Esophagus muscularis mucosa (tissue), 4 donors: ENCODE data around the gene IGF2BP3. TPM values are rescaled to one million over a fixed set of nuclear protein-coding genes. Genes with fewer than 3 reads are reported as not detected.
"Not testable (repeated sequence)": the region's sequence is repeated elsewhere in the genome, so short reads cannot be mapped to it uniquely, and the experiment has no call there.

Source experiments
- DNase-seq: peaks from one replicate; pipeline ENCODE4 v3.0.0-alpha.2; 2017; ENCODE audit errors: extremely low spot score
- H3K27ac ChIP-seq, 4 donors: fragments of 200-600 bp; sonication (generic); replicated peaks in 1 of 4; 1 replicate in 3 of 4; 2 replicates in 1 of 4; pipeline ENCODE4 v1.5.1; 2016 to 2019; ENCODE audit warnings: mild to moderate bottlenecking in 1 of 4
- H3K27me3 ChIP-seq, 4 donors: fragments of 200-600 bp; sonication (generic); one replicate each; pipeline versions ENCODE4 v1.5.1 to v1.6.0; 2016 to 2019
- H3K36me3 ChIP-seq, 4 donors: fragments of 200-600 bp; sonication (generic); one replicate each; pipeline ENCODE4 v1.5.1; 2016 to 2019
- H3K4me1 ChIP-seq, 4 donors: fragments of 200-600 bp; sonication (generic); one replicate each; pipeline ENCODE4 v1.5.1; 2016 to 2019
- H3K4me3 ChIP-seq, 4 donors: fragments of 200-600 bp; sonication (generic); 1 replicate in 2 of 4; 2 replicates in 2 of 4; pipeline ENCODE4 v1.5.1; 2016 to 2019; ENCODE audit warnings: mild to moderate bottlenecking in 4 of 4, moderate library complexity in 1 of 4
- H3K9me3 ChIP-seq, 4 donors: fragments of 200-600 bp; sonication (generic); 1 replicate in 3 of 4; 2 replicates in 1 of 4; pipeline ENCODE4 v1.5.1; 2016 to 2019
- CTCF ChIP-seq, 3 experiments: fragments of 200-600 bp in 2 of 3; fragments of 450-650 bp in 1 of 3; sonication (generic) in 2 of 3; IDR thresholded peaks; one replicate each; pipeline ENCODE4 v1.5.1; 2017 to 2019; ENCODE audit warnings: antibody characterized with exemption in 3 of 3, mild to moderate bottlenecking in 2 of 3, moderate library complexity in 1 of 3
- EP300 ChIP-seq: sonication (generic); formaldehyde crosslinking; IDR thresholded peaks from one replicate; pipeline ENCODE4 v1.6.1; 2017; ENCODE audit warnings: antibody characterized with exemption
- POLR2A ChIP-seq: fragments of 450-650 bp; IDR thresholded peaks from one replicate; pipeline ENCODE4 v1.6.1; 2017; ENCODE audit warnings: antibody characterized with exemption, moderate library complexity, mild to moderate bottlenecking, low read depth
- POLR2AphosphoS5 ChIP-seq, 2 donors: sonication (generic); formaldehyde crosslinking; IDR thresholded peaks; one replicate each; pipeline ENCODE4 v1.6.1; 2017; ENCODE audit warnings: antibody characterized with exemption in 2 of 2
- WGBS: methylation state at CpG from one replicate; pipeline ENCODE4 v1.1.5; 2018; 5-methylcytosine and 5-hydroxymethylcytosine counted together
- intact Hi-C: fragments of 100-400 bp; cut with DNase I; formaldehyde crosslinking; loops from one replicate; pipeline ENCODE4 v1.15.1; 2023
- total RNA-seq, 4 donors: library from RNA; depleted of rRNA; stranded (reverse); fragments of >200 nt; gene quantifications; one replicate each; pipeline versions ENCODE4 v1.1.0 to v1.2.1, GENCODE V29; 2016

The IGF2BP3 gene
- total RNA-seq, 4 donors from 2014 or later, result 0.45 to 1.7 TPM; not detected in 2

DNA sequence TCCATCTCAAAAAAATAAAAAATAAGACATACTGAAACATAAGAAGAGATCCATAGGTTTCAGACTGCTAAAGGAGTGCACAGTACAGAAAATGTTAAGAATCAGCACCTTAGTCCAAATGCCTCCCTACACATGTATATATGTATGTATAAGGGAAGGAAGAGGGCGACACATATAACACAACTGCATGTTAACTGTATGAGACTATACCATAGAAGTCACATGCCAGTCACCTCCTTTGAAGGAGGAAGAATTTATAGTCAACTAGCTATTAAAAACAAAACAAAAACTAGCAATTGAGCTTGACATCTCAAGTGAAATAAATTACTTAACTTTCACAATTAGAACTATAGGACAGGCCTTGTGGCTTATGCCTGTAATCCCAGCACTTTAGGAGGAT lies 50.4 kb downstream of the IGF2BP3 start:
- intact Hi-C loops, result no loop called here
- DNase-seq, result no peak
- peaks cover 0 to 11% (median 0%) of the 10 kb centered on the region in 4 donors for H3K27me3 ChIP-seq
- 100% methylated on average over 1 of the region's 1 CpG for WGBS
- no peaks in the 10 kb centered on the region for H3K9me3 ChIP-seq
- H3K4me3 ChIP-seq, result no peak overlapping the region
- TF ChIP-seq CTCF (IDR thresholded peaks at IDR 0.05), result no peak
- no peak for TF ChIP-seq POLR2AphosphoS5 (IDR thresholded peaks at IDR 0.05)
- TF ChIP-seq EP300, result no peak
- TF ChIP-seq POLR2A, result no peak
- H3K4me1 ChIP-seq, result no peaks in the 10 kb centered on the region
- H3K27ac ChIP-seq, result no peak overlapping the region
- no peaks in the 10 kb centered on the region for H3K36me3 ChIP-seq

DNA sequence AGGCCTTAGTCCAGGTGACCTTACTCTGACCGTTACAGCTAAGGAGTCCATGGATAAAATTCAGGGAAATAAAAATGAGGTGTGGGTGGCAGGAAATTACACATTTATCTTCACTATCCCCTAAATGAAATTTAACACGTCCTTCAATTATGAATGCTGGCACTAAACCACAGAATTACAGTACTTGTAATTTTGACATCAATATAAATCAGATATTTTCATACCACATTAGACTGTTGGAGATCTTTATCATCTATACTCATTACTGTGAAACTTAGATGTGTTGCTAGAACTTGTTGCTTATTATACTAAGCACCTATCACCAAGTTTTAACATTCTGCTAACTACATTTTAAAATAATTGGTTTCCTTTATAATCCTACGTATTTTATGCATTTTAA lies 51.1 kb downstream of the IGF2BP3 start:
- DNase-seq, result no peak
- no peaks in the 10 kb centered on the region for H3K9me3 ChIP-seq
- no peaks in the 10 kb centered on the region for H3K4me1 ChIP-seq
- 80% methylated on average over 3 of the region's 3 CpGs for WGBS
- no peak for TF ChIP-seq POLR2A
- TF ChIP-seq CTCF (IDR thresholded peaks at IDR 0.05), result no peak
- no peak for TF ChIP-seq EP300
- TF ChIP-seq POLR2AphosphoS5 (IDR thresholded peaks at IDR 0.05), result no peak
- H3K27me3 ChIP-seq, result peaks cover 0 to 7% (median 0%) of the 10 kb centered on the region in 4 donors
- no peak overlapping the region for H3K4me3 ChIP-seq
- intact Hi-C loops, result no loop called here
- no peak overlapping the region for H3K27ac ChIP-seq
- no peaks in the 10 kb centered on the region for H3K36me3 ChIP-seq

GRCh38 chr7:23418046-23418445 lies 52.2 kb downstream of the IGF2BP3 start:
- no peaks in the 10 kb centered on the region for H3K4me1 ChIP-seq
- no peak for DNase-seq
- H3K36me3 ChIP-seq, result no peaks in the 10 kb centered on the region
- no peak overlapping the region for H3K27ac ChIP-seq
- TF ChIP-seq EP300 (no peak), CTCF (IDR thresholded peaks at IDR 0.05) (no peak), POLR2A (no peak), POLR2AphosphoS5 (IDR thresholded peaks at IDR 0.05) (no peak)
- H3K27me3 ChIP-seq, result no peaks in the 10 kb centered on the region
- H3K4me3 ChIP-seq, result no peak overlapping the region
- intact Hi-C loops, result no loop called here
- no peaks in the 10 kb centered on the region for H3K9me3 ChIP-seq

- intact Hi-C loops, result no loop called here
- H3K27me3 ChIP-seq, result no peaks in the 10 kb centered on the region
- TF ChIP-seq POLR2A (no peak), POLR2AphosphoS5 (IDR thresholded peaks at IDR 0.05) (no peak), EP300 (no peak), CTCF (IDR thresholded peaks at IDR 0.05) (no peak)
- no peak for DNase-seq
- H3K9me3 ChIP-seq, result no peaks in the 10 kb centered on the region
- whole genome bisulfite sequencing, result 95% methylated on average over 37 of the region's 37 CpGs
- no peaks in the 10 kb centered on the region for H3K4me1 ChIP-seq
- no peak overlapping the region for H3K27ac ChIP-seq
- H3K36me3 ChIP-seq, result no peaks in the 10 kb centered on the region
- no peak overlapping the region for H3K4me3 ChIP-seq
Measured at GRCh38 chr7:23415198-23415597, 55.1 kb downstream of the IGF2BP3 start.

DNA sequence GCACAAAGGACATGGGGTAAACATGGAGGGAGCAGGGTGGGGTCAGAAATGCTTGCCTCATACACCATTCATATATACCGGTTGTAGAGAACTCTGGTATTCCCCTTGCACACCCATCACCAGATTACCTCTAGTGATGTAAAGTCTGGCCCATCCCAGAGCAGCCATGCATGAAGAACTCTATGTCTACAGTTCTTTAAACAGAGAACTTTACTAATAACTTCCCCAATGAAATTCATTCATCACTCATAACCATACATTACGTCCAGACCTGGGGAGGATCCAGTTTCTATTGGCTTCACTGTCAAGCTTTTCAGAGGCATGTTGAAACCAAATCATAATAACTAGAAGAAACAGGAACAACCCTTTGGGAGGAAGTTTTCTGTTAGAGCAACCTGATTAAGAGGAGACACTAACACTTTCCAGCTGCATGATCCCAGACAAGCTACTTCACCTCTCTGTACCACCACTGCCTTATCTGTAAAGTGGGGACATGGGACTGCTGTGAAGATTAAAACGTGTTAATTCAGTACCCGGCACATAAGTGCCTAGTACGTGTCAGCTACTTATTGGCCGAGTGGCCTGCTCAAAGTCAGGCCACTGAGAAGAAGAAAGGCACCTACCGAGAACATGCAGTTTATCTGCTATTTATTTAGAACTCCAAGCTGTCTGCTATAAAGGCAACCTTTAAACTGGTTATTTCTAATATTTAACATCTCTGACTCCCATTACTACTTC lies 59.7 kb downstream of the IGF2BP3 start:
- intact Hi-C loops, result no loop called here
- Histone ChIP-seq H3K27ac (no peak overlapping the region), H3K4me1 (no peaks in the 10 kb centered on the region), H3K9me3 (no peaks in the 10 kb centered on the region), H3K27me3 (no peaks in the 10 kb centered on the region), H3K4me3 (no peak overlapping the region), H3K36me3 (no peaks in the 10 kb centered on the region)
- no peak for DNase-seq
- TF ChIP-seq CTCF (IDR thresholded peaks at IDR 0.05) (no peak), EP300 (no peak), POLR2A (no peak), POLR2AphosphoS5 (IDR thresholded peaks at IDR 0.05) (no peak)
- WGBS, result 88% methylated on average over 7 of the region's 7 CpGs

DNA sequence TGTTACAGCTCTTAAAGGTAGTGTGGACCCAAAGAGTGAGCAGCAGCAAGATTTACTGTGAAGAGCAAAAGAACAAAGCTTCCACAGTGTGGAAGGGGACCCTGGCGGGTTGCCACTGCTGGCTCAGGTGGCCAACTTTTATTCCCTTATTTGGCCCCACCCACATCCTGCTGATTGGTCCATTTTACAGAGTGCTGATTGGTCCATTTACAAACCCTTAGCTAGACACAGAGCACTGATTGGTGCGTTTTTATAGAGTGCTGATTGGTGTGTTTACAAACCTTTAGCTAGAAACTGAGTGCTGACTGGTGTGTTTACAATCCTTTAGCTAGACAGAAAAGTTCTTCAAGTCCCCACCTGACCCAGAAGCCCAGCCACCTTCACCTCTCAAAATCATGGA lies 63.7 kb downstream of the IGF2BP3 start:
- H3K27ac ChIP-seq, intact Hi-C loops, H3K9me3 ChIP-seq, DNase-seq, H3K27me3 ChIP-seq, H3K4me1 ChIP-seq, H3K36me3 ChIP-seq, H3K4me3 ChIP-seq: not testable (repeated sequence)
- 100% methylated on average over 2 of the region's 2 CpGs for WGBS
